OCI-LY3 (cell line): ENCODE data around the gene JAM3.

Experiments
- H2AFZ ChIP-seq: fragments of 200-600, 300-600 bp; shearing (Covaris generic); 2 replicates; pipeline ENCODE4 v1.6.0; 2014; ENCODE audit warnings: antibody characterized with exemption, low read depth, low read length
- H3K27ac ChIP-seq: fragments of 200-600, 300-600 bp; sonication (generic); 2 replicates; pipeline ENCODE4 v1.5.1; 2014; ENCODE audit warnings: mild to moderate bottlenecking, low read length, moderate library complexity, mixed read lengths
- H3K27me3 ChIP-seq: fragments of 200-600, 300-600 bp; sonication (generic); 2 replicates; pipeline ENCODE4 v1.6.1; 2014; ENCODE audit warnings: low read depth, low read length, mixed read lengths
- H3K36me3 ChIP-seq: fragments of 200-600, 300-600 bp; sonication (generic); replicated peaks from 2 replicates; pipeline ENCODE3; 2014; ENCODE audit warnings: low read depth, low read length, mixed read lengths
- H3K4me1 ChIP-seq: fragments of 300-600, 200-600 bp; sonication (generic); 2 replicates; pipeline ENCODE4 v1.6.1; 2014; ENCODE audit warnings: low read length, mixed read lengths
- H3K4me2 ChIP-seq: fragments of 200-600, 300-600 bp; sonication (generic); 2 replicates; pipeline ENCODE4 v1.6.1; 2014; ENCODE audit warnings: low read length, mixed read lengths
- H3K4me3 ChIP-seq: fragments of 300-600, 200-600 bp; sonication (generic); 2 replicates; pipeline ENCODE4 v1.5.1; 2014; ENCODE audit warnings: antibody characterized with exemption, mild to moderate bottlenecking, low read length, moderate library complexity
- H3K79me2 ChIP-seq: fragments of 300-600, 200-600 bp; shearing (Covaris generic); 2 replicates; pipeline ENCODE4 v1.6.1; 2014; ENCODE audit warnings: mild to moderate bottlenecking, low read length, mixed read lengths
- H3K9ac ChIP-seq: fragments of 300-600, 200-600 bp; shearing (Covaris generic); 2 replicates; pipeline ENCODE4 v1.6.0; 2014; ENCODE audit warnings: mild to moderate bottlenecking, low read length, moderate library complexity
- H3K9me3 ChIP-seq: fragments of 200-600, 300-600 bp; shearing (Covaris generic); 2 replicates; pipeline ENCODE4 v1.6.1; 2014; ENCODE audit warnings: low read length, mixed read lengths; ENCODE audit not compliant: insufficient read depth
- H4K20me1 ChIP-seq: fragments of 200-600, 300-600 bp; sonication (generic); 2 replicates; pipeline ENCODE4 v1.6.1; 2016; ENCODE audit warnings: low read length, mixed read lengths; ENCODE audit not compliant: insufficient read depth
- CTCF ChIP-seq: fragments of 200-600, 300-600 bp; sonication (generic); IDR thresholded peaks from 2 replicates; pipeline ENCODE4 v1.5.1; 2014; ENCODE audit warnings: antibody characterized with exemption, low read length, low read depth
- EZH2phosphoT487 ChIP-seq: fragments of 200-600 bp; shearing (Covaris generic); IDR thresholded peaks from 2 replicates; pipeline ENCODE4 v1.6.1; 2018; ENCODE audit warnings: antibody characterized with exemption, mixed run types, low read depth

Gene JAM3

DNA sequence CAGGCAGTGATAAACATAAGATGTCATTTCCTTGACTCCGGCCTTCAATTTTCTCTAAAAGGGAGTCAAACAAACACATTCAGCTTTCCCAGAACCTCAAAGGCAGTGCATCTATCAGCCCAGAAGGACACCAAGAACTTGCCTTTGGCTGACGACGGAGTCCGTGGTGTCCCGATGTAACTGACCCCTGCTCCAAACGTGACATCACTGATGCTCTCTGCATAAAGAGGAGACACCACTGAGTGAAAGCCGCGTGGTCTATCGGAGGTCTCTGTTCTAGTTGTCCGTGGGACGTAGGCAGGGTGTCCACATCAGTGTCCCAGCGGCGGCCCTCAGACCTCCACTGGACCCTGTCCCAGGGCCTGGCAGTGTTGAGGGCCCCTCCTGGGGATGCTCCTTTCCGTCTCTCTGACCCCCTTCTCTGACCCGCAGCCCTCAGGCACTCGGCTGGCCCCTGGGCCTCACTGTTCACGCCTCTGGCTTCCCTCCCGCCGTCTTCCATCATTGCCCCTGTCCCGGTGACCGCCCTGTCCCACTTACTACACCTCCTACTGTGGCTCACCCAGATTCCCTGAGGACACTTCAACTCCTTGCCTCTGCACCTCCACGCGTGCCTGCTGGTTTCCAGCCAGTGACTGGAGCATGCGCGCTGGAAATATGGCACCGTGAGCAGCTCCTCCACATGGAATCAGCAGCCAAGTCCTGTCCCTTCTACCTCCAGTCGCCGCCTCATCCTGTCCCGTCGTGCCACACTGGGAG, 84.5 kb downstream of the JAM3 start:
- H3K27me3 ChIP-seq = no peaks in the 10 kb centered on the region
- H3K4me1 ChIP-seq = no peaks in the 10 kb centered on the region
- TF ChIP-seq CTCF = no peak
- H4K20me1 ChIP-seq = no peaks in the 10 kb centered on the region
- H3K9me3 ChIP-seq = no peaks in the 10 kb centered on the region
- no peak overlapping the region for H3K9ac ChIP-seq
- no peak overlapping the region for H3K27ac ChIP-seq
- no peak overlapping the region for H3K4me2 ChIP-seq
- H3K4me3 ChIP-seq = no peak overlapping the region
- H3K79me2 ChIP-seq = no peaks in the 10 kb centered on the region
- no peak overlapping the region for H2AFZ ChIP-seq
- H3K36me3 ChIP-seq = peaks cover 54% of the 10 kb centered on the region

DNA sequence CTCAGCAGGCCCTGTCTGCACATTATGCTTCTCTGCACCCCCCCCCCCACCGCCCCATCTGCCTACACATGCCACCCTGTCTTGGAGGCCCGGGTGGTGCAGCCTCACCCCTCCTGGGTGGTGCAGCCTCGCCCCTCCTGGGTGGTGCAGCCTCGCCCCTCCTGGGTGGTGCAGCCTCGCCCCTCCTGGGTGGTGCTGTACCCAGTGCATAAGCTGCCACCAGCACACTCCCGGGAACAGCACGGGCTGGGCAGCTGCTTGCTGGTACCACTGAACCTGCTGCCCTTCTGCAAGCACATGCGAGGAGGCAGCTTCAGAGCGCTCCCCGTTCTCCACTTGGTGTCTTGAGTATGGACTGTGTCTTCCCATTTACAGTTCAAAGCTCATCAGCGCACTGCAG, 85.6 kb downstream of the JAM3 start:
- no peaks in the 10 kb centered on the region for H3K79me2 ChIP-seq
- H3K4me3 ChIP-seq = no peak overlapping the region
- H3K27me3 ChIP-seq = no peaks in the 10 kb centered on the region
- H3K36me3 ChIP-seq = peaks cover 57% of the 10 kb centered on the region
- no peak overlapping the region for H3K27ac ChIP-seq
- no peaks in the 10 kb centered on the region for H3K4me1 ChIP-seq
- H3K9me3 ChIP-seq = no peaks in the 10 kb centered on the region
- no peak overlapping the region for H2AFZ ChIP-seq
- no peaks in the 10 kb centered on the region for H4K20me1 ChIP-seq
- no peak for TF ChIP-seq EZH2phosphoT487
- no peak for TF ChIP-seq CTCF
- no peak overlapping the region for H3K9ac ChIP-seq
- no peak overlapping the region for H3K4me2 ChIP-seq

DNA sequence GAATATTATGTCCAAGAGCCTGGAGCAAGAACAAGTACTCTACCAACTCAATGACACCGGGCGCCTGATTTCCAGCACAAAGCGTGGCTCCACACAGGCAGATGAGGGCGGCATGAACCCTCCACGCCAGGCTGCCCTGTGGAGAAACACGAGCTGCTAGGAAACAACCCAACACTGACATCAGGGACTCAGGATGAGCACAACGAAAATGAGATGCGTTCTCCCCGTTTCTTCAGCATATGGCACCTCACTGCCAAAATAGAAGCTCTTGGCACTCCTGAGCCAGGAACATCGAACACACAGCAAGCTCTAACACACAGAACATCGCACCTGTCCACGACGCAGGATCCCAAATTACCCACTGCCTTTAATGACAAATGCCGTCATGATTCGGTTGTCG, 86.6 kb downstream of the JAM3 start:
- Histone ChIP-seq H4K20me1 (no peaks in the 10 kb centered on the region), H3K9me3 (no peaks in the 10 kb centered on the region), H3K4me1 (no peaks in the 10 kb centered on the region), H3K79me2 (no peaks in the 10 kb centered on the region), H3K4me3 (no peak overlapping the region), H3K27me3 (no peaks in the 10 kb centered on the region), H3K27ac (no peak overlapping the region), H3K4me2 (no peak overlapping the region), H2AFZ (no peak overlapping the region), H3K9ac (no peak overlapping the region), H3K36me3 (peaks cover 59% of the 10 kb centered on the region)
- TF ChIP-seq CTCF (no peak), EZH2phosphoT487 (no peak)

DNA sequence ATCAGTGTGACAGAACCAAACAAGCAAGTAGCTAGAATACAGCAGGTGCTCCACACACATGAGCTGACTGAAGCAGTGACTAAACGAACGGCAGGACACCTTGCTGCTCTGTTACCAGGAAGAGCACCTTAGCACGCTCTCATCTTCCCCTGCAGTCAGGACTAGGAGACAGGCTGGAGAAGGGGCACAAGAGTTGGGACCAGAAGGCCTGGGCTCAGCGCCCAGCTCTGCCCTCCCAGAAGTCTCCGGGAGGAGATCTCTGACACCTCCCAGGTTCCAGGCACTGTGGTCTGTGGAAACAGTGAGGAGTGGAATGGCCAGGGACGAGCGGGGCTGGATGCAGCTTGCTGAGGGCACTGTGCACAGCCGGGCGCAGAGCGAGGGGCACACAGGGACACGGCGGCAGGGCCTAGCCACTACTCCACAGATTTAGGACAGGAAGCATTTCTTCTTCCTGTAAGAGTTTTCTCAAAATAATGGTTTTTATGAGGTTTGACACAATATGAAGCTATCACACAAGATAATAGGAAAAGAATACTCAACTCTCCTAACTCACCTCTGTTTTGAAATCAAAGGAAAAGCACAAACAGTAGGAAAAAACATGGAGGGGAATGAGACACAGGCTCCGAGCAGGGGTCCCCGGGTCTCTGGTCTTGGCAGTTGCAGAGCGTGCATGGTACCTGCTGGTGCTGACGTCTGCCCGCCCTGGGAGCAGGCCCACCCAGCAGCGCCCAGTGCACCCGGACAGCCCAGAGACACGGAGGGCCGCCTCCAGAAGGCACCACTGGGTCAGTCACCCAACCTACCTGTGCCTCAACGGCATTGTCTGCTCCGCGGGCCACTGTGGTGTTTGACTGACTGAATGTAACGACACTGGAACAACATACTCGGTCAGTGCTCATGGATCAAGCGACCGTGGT, 87.3 kb downstream of the JAM3 start:
- peaks cover 58% of the 10 kb centered on the region for H3K36me3 ChIP-seq
- no peaks in the 10 kb centered on the region for H3K4me1 ChIP-seq
- no peak overlapping the region for H3K27ac ChIP-seq
- H2AFZ ChIP-seq = no peak overlapping the region
- no peaks in the 10 kb centered on the region for H3K27me3 ChIP-seq
- no peaks in the 10 kb centered on the region for H3K9me3 ChIP-seq
- H4K20me1 ChIP-seq = no peaks in the 10 kb centered on the region
- no peak for TF ChIP-seq CTCF
- no peak for TF ChIP-seq EZH2phosphoT487
- no peak overlapping the region for H3K9ac ChIP-seq
- no peaks in the 10 kb centered on the region for H3K79me2 ChIP-seq
- H3K4me3 ChIP-seq = no peak overlapping the region
- no peak overlapping the region for H3K4me2 ChIP-seq
